Caco-2 (cell line): Measurements from ENCODE around the gene TMEFF2. TPM values are rescaled to one million over a fixed set of nuclear protein-coding genes. Genes with fewer than 3 reads are reported as not detected.

Source experiments
- BruUV-seq: library from RNA; stranded (reverse); fragments of 400-500 nt; replicated peaks from 2 replicates; lab custom pipeline; 2021; lab: Mats Ljungman, UMichigan
- CTCF ChIA-PET: fragments of 300-600 bp; sonication (Branson Sonifier 250); formaldehyde crosslinking; loops from one replicate; lab custom pipeline; 2022; ENCODE audit warnings: antibody characterized with exemption; lab: Charles Lee
- POLR2A ChIA-PET: fragments of 300-600 bp; sonication (Branson Sonifier 250); formaldehyde crosslinking; loops from one replicate; lab custom pipeline; 2022; ENCODE audit warnings: antibody characterized with exemption; lab: Charles Lee
- DNase-seq, 2 experiments: peaks; one replicate each; pipeline versions ENCODE4 v3.0.0 to v3.0.0-alpha.2; 2020 to 2022
- H3K27me3 ChIP-seq: replicated peaks from 2 replicates; pipeline ENCODE4 v1.6.0; 2011; ENCODE audit warnings: low read length; ENCODE audit not compliant: control insufficient read depth, insufficient read depth
- H3K36me3 ChIP-seq: 2 replicates; pipeline ENCODE4 v1.5.1; 2011; ENCODE audit warnings: low read length; ENCODE audit not compliant: control insufficient read depth, insufficient read depth
- H3K4me1 ChIP-seq: fragments of 250-450 bp; sonication (Bioruptor Pico); 2 replicates; pipeline ENCODE4 v1.5.1; 2020; ENCODE audit warnings: mild to moderate bottlenecking
- H3K4me3 ChIP-seq: 2 replicates; pipeline ENCODE4 v1.5.1; 2011; ENCODE audit warnings: low read depth, mild to moderate bottlenecking, control low read depth, low read length
- H3K9me3 ChIP-seq: fragments of 250-450 bp; sonication (Bioruptor Pico); 2 replicates; pipeline ENCODE4 v1.5.1; 2020; ENCODE audit warnings: mild to moderate bottlenecking, moderate library complexity
- H3K27ac Mint-ChIP-seq: one replicate; pipeline ENCODE4 v1.8.0; 2022; ENCODE audit warnings: mixed read lengths; ENCODE audit not compliant: unreplicated experiment
- H3K27me3 Mint-ChIP-seq: one replicate; pipeline ENCODE4 v1.8.0; 2022; ENCODE audit warnings: mixed read lengths; ENCODE audit not compliant: insufficient read depth, unreplicated experiment
- H3K36me3 Mint-ChIP-seq: one replicate; pipeline ENCODE4 v1.8.0; 2022; ENCODE audit warnings: mild to moderate bottlenecking, mixed read lengths; ENCODE audit not compliant: insufficient read depth, unreplicated experiment
- H3K4me1 Mint-ChIP-seq: one replicate; pipeline ENCODE4 v1.8.0; 2022; ENCODE audit warnings: low read depth, mixed read lengths; ENCODE audit not compliant: unreplicated experiment
- H3K4me3 Mint-ChIP-seq: one replicate; pipeline ENCODE4 v1.8.0; 2022; ENCODE audit warnings: mild to moderate bottlenecking, moderate library complexity, mixed read lengths; ENCODE audit not compliant: unreplicated experiment
- H3K9me3 Mint-ChIP-seq: one replicate; pipeline ENCODE4 v1.8.0; 2022; ENCODE audit warnings: mixed read lengths; ENCODE audit not compliant: unreplicated experiment
- CTCF ChIP-seq, 2 experiments: fragments of 200-600 bp in 1 of 2; IDR thresholded peaks; 1 replicate in 1 of 2; 2 replicates in 1 of 2; pipeline versions ENCODE4 v1.5.1 to v1.8.0; 2011 to 2022; ENCODE audit warnings: antibody characterized with exemption in 1 of 2, control low read depth in 1 of 2, inconsistent platforms in 1 of 2, low read depth in 1 of 2, low read length in 1 of 2, mild to moderate bottlenecking in 1 of 2, moderate library complexity in 1 of 2; ENCODE audit not compliant: insufficient read depth in 1 of 2, severe bottlenecking in 1 of 2, unreplicated experiment in 1 of 2
- intact Hi-C: fragments of 100-400 bp; cut with micrococcal nuclease; formaldehyde crosslinking; loops from one replicate; pipeline ENCODE4 v1.10.0; 2022; ENCODE audit not compliant: unreplicated experiment
- total RNA-seq: library from RNA; stranded (reverse); gene quantifications from 2 replicates; pipeline ENCODE4 v1.2.3, GENCODE V29; 2022

The TMEFF2 gene
- total RNA-seq, 1 experiment from 2014 or later: not detected

- Mint-ChIP-seq H3K4me1 (no peaks in the 10 kb centered on the region), H3K36me3 (no peaks in the 10 kb centered on the region), H3K9me3 (no peaks in the 10 kb centered on the region), H3K4me3 (no peak overlapping the region), H3K27me3 (no peaks in the 10 kb centered on the region), H3K27ac (no peak overlapping the region)
- Histone ChIP-seq H3K4me3 (no peak overlapping the region), H3K9me3 (no peaks in the 10 kb centered on the region), H3K4me1 (no peaks in the 10 kb centered on the region), H3K27me3 (no peaks in the 10 kb centered on the region), H3K36me3 (no peaks in the 10 kb centered on the region)
- BruUV-seq: no TSS peak
- intact Hi-C loops: no loop called here
- no peak for TF ChIP-seq CTCF (IDR thresholded peaks at IDR 0.05; ENCODE audit: insufficient read depth in 1 of 2, low read depth in 1 of 2, low read length in 1 of 2, severe bottlenecking in 1 of 2, unreplicated experiment in 1 of 2)
- CTCF ChIA-PET: no interaction called here
- DNase-seq: no peak
- POLR2A ChIA-PET: no interaction called here
Measured at GRCh38 chr2:192202373-192202772, 7.6 kb upstream of the TMEFF2 start.

- H3K4me1 ChIP-seq: no peaks in the 10 kb centered on the region
- no peak overlapping the region for H3K27ac Mint-ChIP-seq
- POLR2A ChIA-PET: no interaction called here
- H3K36me3 Mint-ChIP-seq: no peaks in the 10 kb centered on the region
- intact Hi-C loops: no loop called here
- H3K27me3 ChIP-seq: no peaks in the 10 kb centered on the region
- no peaks in the 10 kb centered on the region for H3K9me3 ChIP-seq
- no peaks in the 10 kb centered on the region for H3K36me3 ChIP-seq
- H3K9me3 Mint-ChIP-seq: no peaks in the 10 kb centered on the region
- no peak overlapping the region for H3K4me3 Mint-ChIP-seq
- BruUV-seq: no TSS peak
- CTCF ChIA-PET: no interaction called here
- TF ChIP-seq CTCF (IDR thresholded peaks at IDR 0.05; ENCODE audit: insufficient read depth in 1 of 2, low read depth in 1 of 2, low read length in 1 of 2, severe bottlenecking in 1 of 2, unreplicated experiment in 1 of 2): no peak
- H3K4me3 ChIP-seq: no peak overlapping the region
- peaks cover 7% of the 10 kb centered on the region for H3K4me1 Mint-ChIP-seq
- no peak for DNase-seq
- H3K27me3 Mint-ChIP-seq: peaks cover 7% of the 10 kb centered on the region
Measured at GRCh38 chr2:192201116-192201515, 6.4 kb upstream of the TMEFF2 start.

DNA sequence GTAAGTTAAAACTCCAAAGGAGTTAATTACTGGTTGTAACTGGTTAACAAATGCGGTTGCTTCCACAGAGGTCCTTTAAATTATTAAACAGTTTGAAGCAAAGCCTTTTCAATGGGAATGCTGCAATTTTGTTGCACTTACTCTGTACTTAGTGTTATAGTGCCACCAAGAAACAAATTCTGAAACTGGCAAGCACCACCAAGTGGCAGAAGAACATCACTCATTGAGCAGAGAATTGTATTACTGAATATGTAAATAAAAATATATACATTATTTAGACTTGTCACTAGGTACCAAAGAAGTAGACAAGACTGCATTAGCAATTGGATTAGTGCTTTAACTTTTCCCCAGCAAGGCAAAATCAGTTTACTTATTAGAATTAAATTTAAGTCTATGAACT lies 2.6 kb upstream of the TMEFF2 start:
- CTCF ChIA-PET: no interaction called here
- no peak overlapping the region for H3K4me3 Mint-ChIP-seq
- intact Hi-C loops: no loop called here

More for the DNA sequence above, 2.6 kb upstream of the TMEFF2 start:
- Histone ChIP-seq H3K27me3 (no peaks in the 10 kb centered on the region), H3K9me3 (no peaks in the 10 kb centered on the region), H3K36me3 (no peaks in the 10 kb centered on the region), H3K4me3 (no peak overlapping the region), H3K4me1 (no peaks in the 10 kb centered on the region)
- H3K4me1 Mint-ChIP-seq: peaks cover 7% of the 10 kb centered on the region
- DNase-seq: no peak
- no peak overlapping the region for H3K27ac Mint-ChIP-seq
- H3K27me3 Mint-ChIP-seq: peaks cover 10% of the 10 kb centered on the region
- no peaks in the 10 kb centered on the region for H3K9me3 Mint-ChIP-seq
- POLR2A ChIA-PET: no interaction called here
- no peaks in the 10 kb centered on the region for H3K36me3 Mint-ChIP-seq
- BruUV-seq: no TSS peak
- no peak for TF ChIP-seq CTCF (IDR thresholded peaks at IDR 0.05; ENCODE audit: insufficient read depth in 1 of 2, low read depth in 1 of 2, low read length in 1 of 2, severe bottlenecking in 1 of 2, unreplicated experiment in 1 of 2)
